ENCODE measurements around the gene DDB1.

GRCh38 chr11:61266602-61267001 is 66.3 kb downstream of the DDB1 start:
- TF ChIP-seq POLR2A (IDR thresholded peaks at IDR 0.05; ENCODE audit: low read depth, low read length), result no peak
- no peak for TF ChIP-seq POLR2AphosphoS5 (IDR thresholded peaks at IDR 0.05; ENCODE audit: low read depth, low read length)
- no peak for TF ChIP-seq TAF1 (IDR thresholded peaks at IDR 0.05; ENCODE audit: low read depth, low read length)
- no peak for TF ChIP-seq SPI1 (IDR thresholded peaks at IDR 0.05; ENCODE audit: low read depth, low read length)
